ENCODE measurements around the gene FGR.

DNA sequence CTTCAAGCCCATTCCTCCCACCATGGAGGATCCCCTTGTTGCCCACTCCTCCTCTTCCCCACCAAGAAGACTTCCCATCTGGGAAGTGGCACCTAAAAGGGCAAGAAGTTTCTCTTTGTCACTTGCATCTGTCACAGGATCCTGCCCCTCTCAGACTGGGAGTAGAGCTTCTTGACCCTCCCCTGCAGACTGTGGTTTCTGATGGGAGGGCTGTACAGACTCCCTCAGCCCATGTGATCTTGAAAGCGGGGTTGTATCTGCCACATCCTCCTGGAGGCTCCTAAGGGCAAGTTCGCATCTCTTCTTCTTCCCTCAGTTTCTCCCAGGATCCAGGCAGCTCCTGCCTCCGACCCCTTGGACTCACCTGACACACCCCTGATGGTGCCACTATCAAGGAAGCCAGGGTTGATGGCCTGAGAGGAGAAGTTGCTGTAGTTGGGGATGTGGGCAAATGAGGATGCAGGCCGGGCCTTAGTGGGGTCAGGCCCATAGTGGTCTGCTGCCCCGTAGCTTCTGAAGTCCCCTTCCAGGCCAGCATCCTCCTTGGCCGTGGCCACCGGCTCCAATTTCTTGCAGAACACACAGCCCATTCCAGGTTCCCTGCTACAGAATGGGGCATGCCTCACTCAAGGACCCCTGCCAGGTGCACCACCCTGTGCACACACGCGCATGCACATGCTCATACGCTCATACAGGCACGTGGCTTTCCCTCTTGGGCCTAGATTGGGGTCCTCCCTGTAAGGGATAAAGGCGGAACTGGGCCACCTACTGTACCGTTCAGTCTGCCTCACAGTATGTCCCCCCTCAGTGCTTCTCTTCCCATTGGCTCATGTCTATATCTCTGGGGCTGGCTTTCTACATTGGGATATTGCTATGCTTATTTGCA is 11.4 kb downstream of the FGR start:
- TF ChIP-seq CTCF (optimal IDR thresholded peaks at IDR 0.05 in 1 of 3, IDR thresholded peaks at IDR 0.05 in 1 of 3, conservative IDR thresholded peaks at IDR 0.05 in 1 of 3; ENCODE audit: extremely low read depth in 1 of 3, insufficient read depth in 2 of 3, low read length in 3 of 3): no peak
- no peak for TF ChIP-seq EZH2 (IDR thresholded peaks at IDR 0.05; ENCODE audit: low read length)

Measured in keratinocyte (primary cell).